ENCODE results near the gene SSC5D. TPM values are rescaled to one million over a fixed set of nuclear protein-coding genes. Genes with fewer than 3 reads are reported as not detected.

SSC5D gene
- total and polyA plus RNA-seq, 3 donors from 2014 or later = 6.4 to 10.7 (median 6.9) TPM

GRCh38 chr19:55454787-55455243 lies 33.4 kb upstream of the SSC5D start:
- H3K4me1 ChIP-seq = peaks cover 35% of the 10 kb centered on the region
- no peaks in the 10 kb centered on the region for H3K27me3 ChIP-seq
- intact Hi-C loops (cut with DNase I; ENCODE audit: low total_unique reads) = no loop called here
- no peak overlapping the region for H3K4me3 ChIP-seq
- peak; percentile 71 for DNase-seq
- H3K9me3 ChIP-seq = no peaks in the 10 kb centered on the region
- H3K36me3 ChIP-seq (ENCODE audit: low read depth, missing control alignments) = no peaks in the 10 kb centered on the region
- 76 to 92% methylated on average over 2 to 14 of the region's 14 CpGs for WGBS, 2 donors
- no peak overlapping the region for H3K27ac ChIP-seq
- TF ChIP-seq CTCF (IDR thresholded peaks at IDR 0.05) (peak; percentile 47 to 61 (median 50)), POLR2A (IDR thresholded peaks at IDR 0.05) (no peak)

- intact Hi-C loops (cut with DNase I; ENCODE audit: low total_unique reads) = no loop called here
- WGBS, 2 donors = 65 to 87% methylated on average over 5 to 11 of the region's 11 CpGs
- no peaks in the 10 kb centered on the region for H3K9me3 ChIP-seq
- H3K36me3 ChIP-seq (ENCODE audit: low read depth, missing control alignments) = no peaks in the 10 kb centered on the region
- no peaks in the 10 kb centered on the region for H3K27me3 ChIP-seq
- peaks cover 44% of the 10 kb centered on the region for H3K4me1 ChIP-seq
- no peak for DNase-seq
- H3K4me3 ChIP-seq = no peak overlapping the region
- H3K27ac ChIP-seq = no peak overlapping the region
- TF ChIP-seq POLR2A (IDR thresholded peaks at IDR 0.05) (no peak), CTCF (IDR thresholded peaks at IDR 0.05) (no peak)
Observed at GRCh38 chr19:55455576-55456235, 32.5 kb upstream of the SSC5D start.

GRCh38 chr19:55456347-55456746 lies 31.9 kb upstream of the SSC5D start:
- Histone ChIP-seq H3K27me3 (no peaks in the 10 kb centered on the region), H3K4me1 (peaks cover 49% of the 10 kb centered on the region), H3K36me3 (ENCODE audit: low read depth, missing control alignments) (no peaks in the 10 kb centered on the region), H3K9me3 (no peaks in the 10 kb centered on the region), H3K4me3 (no peak overlapping the region), H3K27ac (no peak overlapping the region)
- intact Hi-C loops (cut with DNase I; ENCODE audit: low total_unique reads) = no loop called here
- DNase-seq = peak; percentile 63
- TF ChIP-seq CTCF (IDR thresholded peaks at IDR 0.05) = no peak
- no peak for TF ChIP-seq POLR2A (IDR thresholded peaks at IDR 0.05)
- 67 to 81% methylated on average over 10 to 14 of the region's 14 CpGs for WGBS, 2 donors

GRCh38 chr19:55457683-55458457 lies 30.4 kb upstream of the SSC5D start:
- no peak for DNase-seq
- intact Hi-C loops (cut with DNase I; ENCODE audit: low total_unique reads) = no loop called here
- TF ChIP-seq POLR2A (IDR thresholded peaks at IDR 0.05) = no peak
- no peak for TF ChIP-seq CTCF (IDR thresholded peaks at IDR 0.05)
- Histone ChIP-seq H3K4me1 (peaks cover 39% of the 10 kb centered on the region), H3K4me3 (no peak overlapping the region), H3K9me3 (no peaks in the 10 kb centered on the region), H3K27me3 (no peaks in the 10 kb centered on the region), H3K36me3 (ENCODE audit: low read depth, missing control alignments) (no peaks in the 10 kb centered on the region), H3K27ac (peak overlapping the region in 1 of 2 donors; percentile 95)
- WGBS, 2 donors = 82 to 85% methylated on average over 16 of the region's 16 CpGs
